Left ventricle myocardium inferior (tissue), 1 donor: Measurements from ENCODE around the gene SPTBN1. TPM values are rescaled to one million over a fixed set of nuclear protein-coding genes. Genes with fewer than 3 reads are reported as not detected.

Experiments
- DNase-seq: peaks from one replicate; pipeline ENCODE4 v3.0.0-alpha.2; 2020
- H3K27ac ChIP-seq: fragments of 200-600 bp; replicated peaks from 2 replicates; pipeline ENCODE4 v1.8.0; 2021
- H3K27me3 ChIP-seq: fragments of 200-600 bp; 2 replicates; pipeline ENCODE4 v1.8.0; 2021; ENCODE audit warnings: low read depth
- H3K36me3 ChIP-seq: fragments of 200-600 bp; 2 replicates; pipeline ENCODE4 v1.8.0; 2021
- H3K4me1 ChIP-seq: fragments of 200-600 bp; 2 replicates; pipeline ENCODE4 v1.8.0; 2021
- H3K4me3 ChIP-seq: fragments of 200-600 bp; 2 replicates; pipeline ENCODE4 v1.8.0; 2021; ENCODE audit warnings: mild to moderate bottlenecking, moderate library complexity
- H3K9me3 ChIP-seq: fragments of 200-600 bp; replicated peaks from 2 replicates; pipeline ENCODE4 v1.8.0; 2021
- CTCF ChIP-seq: fragments of 200-600 bp; IDR thresholded peaks from 2 replicates; pipeline ENCODE4 v1.8.0; 2021; ENCODE audit warnings: antibody characterized with exemption, mild to moderate bottlenecking, borderline replicate concordance
- intact Hi-C: fragments of 100-400 bp; cut with micrococcal nuclease; formaldehyde crosslinking; loops from one replicate; pipeline ENCODE4 v1.11.0; 2022
- total RNA-seq: library from RNA; stranded (reverse); fragmentation: NEBNext Ultra II Directional; extraction: Animal tissue kit (Norgen Biotek cat#: 25700); gene quantifications from one replicate; pipeline ENCODE4 v1.2.1, GENCODE V29; 2021
- donor health status: DM: no; HTN: yes; CAD: no; lungs with severe emphysema.

The SPTBN1 gene
- total RNA-seq, 1 donor from 2014 or later: 484 TPM

GRCh38 chr2:54579061-54579681, 123.0 kb downstream of the SPTBN1 start:
- no peaks in the 10 kb centered on the region for H3K27me3 ChIP-seq
- peak overlapping the region; percentile 75 for H3K27ac ChIP-seq
- intact Hi-C loops: no loop called here
- H3K36me3 ChIP-seq: no peaks in the 10 kb centered on the region
- no peak for TF ChIP-seq CTCF
- no peak overlapping the region for H3K4me3 ChIP-seq
- no peaks in the 10 kb centered on the region for H3K9me3 ChIP-seq
- H3K4me1 ChIP-seq: peaks cover 100% of the 10 kb centered on the region
- no peak for DNase-seq

- intact Hi-C loops: no loop called here
- no peak for TF ChIP-seq CTCF
- H3K27ac ChIP-seq: peak overlapping the region; percentile 75
These were observed 123.8 kb downstream of the SPTBN1 start for GRCh38 chr2:54579682-54580620.

GRCh38 chr2:54581326-54582039, 125.4 kb downstream of the SPTBN1 start:
- Histone ChIP-seq H3K4me3 (no peak overlapping the region), H3K27ac (peak overlapping the region; percentile 1), H3K27me3 (no peaks in the 10 kb centered on the region), H3K36me3 (no peaks in the 10 kb centered on the region), H3K4me1 (peaks cover 100% of the 10 kb centered on the region), H3K9me3 (no peaks in the 10 kb centered on the region)
- DNase-seq: no peak
- intact Hi-C loops: no loop called here
- TF ChIP-seq CTCF: no peak

More at GRCh38 chr2:54579682-54580620, 123.8 kb downstream of the SPTBN1 start:
- DNase-seq: no peak
- no peaks in the 10 kb centered on the region for H3K9me3 ChIP-seq
- H3K4me1 ChIP-seq: peaks cover 100% of the 10 kb centered on the region
- H3K27me3 ChIP-seq: no peaks in the 10 kb centered on the region
- H3K4me3 ChIP-seq: no peak overlapping the region
- H3K36me3 ChIP-seq: no peaks in the 10 kb centered on the region

GRCh38 chr2:54582987-54583386, 126.9 kb downstream of the SPTBN1 start:
- DNase-seq: no peak

More at GRCh38 chr2:54582987-54583386, 126.9 kb downstream of the SPTBN1 start:
- Histone ChIP-seq H3K36me3 (no peaks in the 10 kb centered on the region), H3K4me1 (peaks cover 100% of the 10 kb centered on the region), H3K27me3 (no peaks in the 10 kb centered on the region), H3K4me3 (no peak overlapping the region), H3K27ac (peak overlapping the region; percentile 10), H3K9me3 (no peaks in the 10 kb centered on the region)
- intact Hi-C loops: no loop called here
- no peak for TF ChIP-seq CTCF
